B cell (primary cell): ENCODE results near the gene NPPB. TPM values are rescaled to one million over a fixed set of nuclear protein-coding genes. Genes with fewer than 3 reads are reported as not detected.

Experiments
- ATAC-seq: fragments of 200-7000 bp; cut with Tn5 transposase; one replicate; pipeline ENCODE4 v1.10.0; 2021; ENCODE audit warnings: low read depth, mild to moderate bottlenecking, moderate number of reproducible peaks, moderate library complexity
- CTCF ChIA-PET: fragments of 350-600 bp; sonication (Branson Sonifier 250); formaldehyde crosslinking; loops from one replicate; lab custom pipeline; 2021; ENCODE audit warnings: antibody characterized with exemption, inconsistent platforms; lab: Charles Lee
- POLR2A ChIA-PET: fragments of 350-600 bp; sonication (Branson Sonifier 250); formaldehyde crosslinking; loops from one replicate; lab custom pipeline; 2021; ENCODE audit warnings: antibody characterized with exemption; lab: Charles Lee
- DNase-seq: peaks from one replicate; pipeline ENCODE4 v3.0.0; 2013
- H2AFZ ChIP-seq: 2 replicates; pipeline ENCODE4 v1.6.1; 2012; ENCODE audit warnings: mild to moderate bottlenecking, low read depth, low read length; ENCODE audit not compliant: insufficient read depth, poor library complexity, severe bottlenecking
- H3K27ac ChIP-seq, 2 donors: 1 replicate in 1 of 2; 2 replicates in 1 of 2; pipeline ENCODE4 v1.5.1; 2012 to 2013; ENCODE audit warnings: low read length in 2 of 2, mild to moderate bottlenecking in 2 of 2, moderate library complexity in 1 of 2
- H3K27me3 ChIP-seq, 4 experiments: fragments of 200-600 bp in 1 of 4; sonication (generic) in 1 of 4; replicated peaks in 1 of 4; 1 replicate in 2 of 4; 2 replicates in 2 of 4; pipeline versions ENCODE4 v1.6.1 to v1.7.0; 2013 to 2016; ENCODE audit warnings: low read length in 3 of 4, mild to moderate bottlenecking in 2 of 4, mixed read lengths in 1 of 4, moderate library complexity in 1 of 4; ENCODE audit not compliant: insufficient read depth in 4 of 4, control insufficient read depth in 3 of 4; ENCODE audit errors: control extremely low read depth in 1 of 4
- H3K36me3 ChIP-seq, 2 experiments: replicated peaks in 1 of 2; 1 replicate in 1 of 2; 2 replicates in 1 of 2; pipeline versions ENCODE4 v1.6.1 to v1.7.1; 2013; ENCODE audit warnings: low read length in 1 of 2; ENCODE audit not compliant: insufficient read depth in 2 of 2, control insufficient read depth in 1 of 2; ENCODE audit errors: control extremely low read depth in 1 of 2, extremely low read depth in 1 of 2
- H3K4me1 ChIP-seq, 2 donors: fragments of 200-600 bp in 1 of 2; sonication (generic) in 1 of 2; 1 replicate in 1 of 2; 2 replicates in 1 of 2; pipeline versions ENCODE4 v1.5.1 to v1.6.1; 2013 to 2017; ENCODE audit warnings: low read length in 2 of 2; ENCODE audit not compliant: control insufficient read depth in 2 of 2, insufficient read depth in 2 of 2
- H3K4me2 ChIP-seq: replicated peaks from 2 replicates; pipeline ENCODE3; 2012; ENCODE audit warnings: mild to moderate bottlenecking, low read depth, low read length; ENCODE audit not compliant: poor library complexity, severe bottlenecking
- H3K4me3 ChIP-seq, 5 experiments: fragments of 200-600 bp in 1 of 5; sonication (generic) in 1 of 5; 1 replicate in 3 of 5; 2 replicates in 2 of 5; pipeline versions ENCODE4 v1.5.1 to v1.7.0; 2011 to 2016; ENCODE audit warnings: low read length in 4 of 5, mild to moderate bottlenecking in 4 of 5, low read depth in 2 of 5, control low read depth in 1 of 5, moderate library complexity in 1 of 5; ENCODE audit not compliant: insufficient read depth in 1 of 5; ENCODE audit errors: control extremely low read depth in 1 of 5, extremely low read depth in 1 of 5
- H3K79me2 ChIP-seq: fragments of 200-600 bp; sonication (generic); one replicate; pipeline ENCODE4 v1.6.0; 2016; ENCODE audit warnings: low read length; ENCODE audit not compliant: control insufficient read depth, insufficient read depth
- H3K9ac ChIP-seq: fragments of 200-600 bp; sonication (generic); 2 replicates; pipeline ENCODE4 v1.6.1; 2017; ENCODE audit warnings: mild to moderate bottlenecking, low read length, moderate library complexity
- H3K9me3 ChIP-seq, 3 donors: one replicate each; pipeline versions ENCODE4 v1.6.1 to v1.7.1; 2013; ENCODE audit warnings: low read length in 2 of 3; ENCODE audit not compliant: control insufficient read depth in 2 of 3, insufficient read depth in 1 of 3; ENCODE audit errors: control extremely low read depth in 1 of 3
- H4K20me1 ChIP-seq: 2 replicates; pipeline ENCODE4 v1.6.0; 2012; ENCODE audit warnings: mild to moderate bottlenecking, low read length; ENCODE audit not compliant: insufficient read depth, control insufficient read depth, poor library complexity, severe bottlenecking
- H3K27ac Mint-ChIP-seq: one replicate; pipeline ENCODE4 v1.8.0; 2021; ENCODE audit warnings: mixed read lengths
- H3K27me3 Mint-ChIP-seq: one replicate; pipeline ENCODE4 v1.8.0; 2021; ENCODE audit warnings: mixed read lengths
- H3K4me1 Mint-ChIP-seq: one replicate; pipeline ENCODE4 v1.8.0; 2021; ENCODE audit warnings: mixed read lengths
- H3K4me3 Mint-ChIP-seq: one replicate; pipeline ENCODE4 v1.8.0; 2021; ENCODE audit warnings: mixed read lengths
- H3K9me3 Mint-ChIP-seq: one replicate; pipeline ENCODE4 v1.8.0; 2022; ENCODE audit warnings: mixed read lengths; ENCODE audit not compliant: insufficient read depth
- EZH2 ChIP-seq: IDR thresholded peaks from 2 replicates; pipeline ENCODE4 v1.6.1; 2012; ENCODE audit warnings: borderline replicate concordance, low read depth, mild to moderate bottlenecking, moderate library complexity, low read length; ENCODE audit not compliant: insufficient read depth, poor library complexity, severe bottlenecking
- WGBS: methylation state at CpG from one replicate; pipeline ENCODE4 v1.1.5; 2013; ENCODE audit warnings: missing lambda C conversion rate; ENCODE audit not compliant: insufficient coverage; 5-methylcytosine and 5-hydroxymethylcytosine counted together
- intact Hi-C: fragments of 100-400 bp; cut with micrococcal nuclease; formaldehyde crosslinking; loops from one replicate; pipeline ENCODE4 v1.10.0; 2022
- polyA plus RNA-seq: library from polyadenylated mRNA; depleted of rRNA; stranded (reverse); fragments of >200 nt; gene quantifications from 2 replicates; pipeline ENCODE4 v1.2.3, GENCODE V29; 2012
- total RNA-seq, 2 donors: library from RNA; stranded (reverse); fragments of 120-200 nt in 1 of 2; gene quantifications; 1 replicate in 1 of 2; 2 replicates in 1 of 2; pipeline versions ENCODE4 v1.2.3 to v1.2.4, GENCODE V29; 2013 to 2022
- TF ChIP-seq, protein P1 (sequence below): fragments of 200-600 bp; IDR thresholded peaks from one replicate; pipeline ENCODE4 v1.8.0; 2022; ENCODE audit warnings: antibody characterized with exemption, mild to moderate bottlenecking

NPPB gene
- total and polyA plus RNA-seq, 2 donors (not counting 1 experiment from before 2014, with no cell fraction given), result not detected

GRCh38 chr1:11841245-11842153, 17.2 kb downstream of the NPPB start:
- TF ChIP-seq EZH2, result no peak
- TF ChIP-seq, protein P1, sequence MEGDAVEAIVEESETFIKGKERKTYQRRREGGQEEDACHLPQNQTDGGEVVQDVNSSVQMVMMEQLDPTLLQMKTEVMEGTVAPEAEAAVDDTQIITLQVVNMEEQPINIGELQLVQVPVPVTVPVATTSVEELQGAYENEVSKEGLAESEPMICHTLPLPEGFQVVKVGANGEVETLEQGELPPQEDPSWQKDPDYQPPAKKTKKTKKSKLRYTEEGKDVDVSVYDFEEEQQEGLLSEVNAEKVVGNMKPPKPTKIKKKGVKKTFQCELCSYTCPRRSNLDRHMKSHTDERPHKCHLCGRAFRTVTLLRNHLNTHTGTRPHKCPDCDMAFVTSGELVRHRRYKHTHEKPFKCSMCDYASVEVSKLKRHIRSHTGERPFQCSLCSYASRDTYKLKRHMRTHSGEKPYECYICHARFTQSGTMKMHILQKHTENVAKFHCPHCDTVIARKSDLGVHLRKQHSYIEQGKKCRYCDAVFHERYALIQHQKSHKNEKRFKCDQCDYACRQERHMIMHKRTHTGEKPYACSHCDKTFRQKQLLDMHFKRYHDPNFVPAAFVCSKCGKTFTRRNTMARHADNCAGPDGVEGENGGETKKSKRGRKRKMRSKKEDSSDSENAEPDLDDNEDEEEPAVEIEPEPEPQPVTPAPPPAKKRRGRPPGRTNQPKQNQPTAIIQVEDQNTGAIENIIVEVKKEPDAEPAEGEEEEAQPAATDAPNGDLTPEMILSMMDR, result no peak

More at GRCh38 chr1:11841245-11842153, 17.2 kb downstream of the NPPB start:
- H4K20me1 ChIP-seq, result peaks cover 27% of the 10 kb centered on the region
- peak overlapping the region; percentile 50 for H3K4me2 ChIP-seq
- WGBS, result 71% methylated on average over 13 of the region's 17 CpGs
- DNase-seq (no peak), ATAC-seq (no peak)
- no peak overlapping the region for H3K4me3 ChIP-seq
- H3K79me2 ChIP-seq, result no peaks in the 10 kb centered on the region
- no peaks in the 10 kb centered on the region for H3K27me3 ChIP-seq
- Mint-ChIP-seq H3K27me3 (no peaks in the 10 kb centered on the region), H3K27ac (no peak overlapping the region), H3K4me3 (no peak overlapping the region), H3K4me1 (peaks cover 27% of the 10 kb centered on the region), H3K9me3 (no peaks in the 10 kb centered on the region)
- ChIA-PET CTCF (interaction anchor here (1.0 to 5.0 kb wide), 4 partner anchors 10 to 804 kb away, joined by 3 to 36 read pairs (median 4); no protein-coding TSS in a partner anchor), POLR2A (no interaction called here)
- H3K4me1 ChIP-seq, result peaks cover 14 to 22% of the 10 kb centered on the region in 2 donors
- H2AFZ ChIP-seq, result no peak overlapping the region
- no peak overlapping the region for H3K9ac ChIP-seq
- intact Hi-C loops, result no loop called here
- peaks cover 0 to 72% of the 10 kb centered on the region in 2 experiments for H3K36me3 ChIP-seq
- no peaks in the 10 kb centered on the region for H3K9me3 ChIP-seq
- no peak overlapping the region for H3K27ac ChIP-seq
